Subcutaneous adipose tissue (tissue), 4 donors: Measurements from ENCODE around the gene PLA2G12A. TPM values are rescaled to one million over a fixed set of nuclear protein-coding genes. Genes with fewer than 3 reads are reported as not detected.

ENCODE experiments used
- total RNA-seq, 4 donors: library from RNA; depleted of rRNA; stranded (reverse); fragments of >200 nt; gene quantifications; one replicate each; pipeline ENCODE4 v1.1.0, GENCODE V29; 2016
- TF ChIP-seq, protein P1 (sequence below): fragments of 450-650 bp; IDR thresholded peaks from one replicate; pipeline ENCODE4 v1.5.1; 2016; ENCODE audit warnings: low read depth, mild to moderate bottlenecking, control low read depth, antibody characterized with exemption, moderate library complexity

The PLA2G12A gene
- total RNA-seq, 4 donors from 2014 or later = 19.0 to 48.9 (median 24.6) TPM

DNA sequence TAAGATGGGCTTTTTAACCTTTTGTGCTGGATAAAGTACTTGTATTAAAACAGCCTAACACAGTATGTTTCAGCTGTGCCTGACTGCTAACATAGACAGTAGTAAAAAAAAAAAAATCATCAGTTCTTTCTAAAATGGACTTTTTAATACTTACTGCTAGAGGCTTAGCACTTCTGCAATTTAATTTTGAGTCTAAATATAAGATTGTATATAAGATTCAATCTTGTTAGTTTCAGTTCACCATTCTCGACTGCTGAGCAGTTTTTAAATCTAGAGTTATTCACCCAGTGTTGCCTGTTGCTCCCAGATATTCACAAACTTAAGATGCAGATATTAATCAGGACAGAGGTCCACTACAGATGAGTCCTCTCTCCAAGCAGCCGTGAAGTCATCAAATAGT, 6.8 kb downstream of the PLA2G12A start:
- TF ChIP-seq, protein P1, sequence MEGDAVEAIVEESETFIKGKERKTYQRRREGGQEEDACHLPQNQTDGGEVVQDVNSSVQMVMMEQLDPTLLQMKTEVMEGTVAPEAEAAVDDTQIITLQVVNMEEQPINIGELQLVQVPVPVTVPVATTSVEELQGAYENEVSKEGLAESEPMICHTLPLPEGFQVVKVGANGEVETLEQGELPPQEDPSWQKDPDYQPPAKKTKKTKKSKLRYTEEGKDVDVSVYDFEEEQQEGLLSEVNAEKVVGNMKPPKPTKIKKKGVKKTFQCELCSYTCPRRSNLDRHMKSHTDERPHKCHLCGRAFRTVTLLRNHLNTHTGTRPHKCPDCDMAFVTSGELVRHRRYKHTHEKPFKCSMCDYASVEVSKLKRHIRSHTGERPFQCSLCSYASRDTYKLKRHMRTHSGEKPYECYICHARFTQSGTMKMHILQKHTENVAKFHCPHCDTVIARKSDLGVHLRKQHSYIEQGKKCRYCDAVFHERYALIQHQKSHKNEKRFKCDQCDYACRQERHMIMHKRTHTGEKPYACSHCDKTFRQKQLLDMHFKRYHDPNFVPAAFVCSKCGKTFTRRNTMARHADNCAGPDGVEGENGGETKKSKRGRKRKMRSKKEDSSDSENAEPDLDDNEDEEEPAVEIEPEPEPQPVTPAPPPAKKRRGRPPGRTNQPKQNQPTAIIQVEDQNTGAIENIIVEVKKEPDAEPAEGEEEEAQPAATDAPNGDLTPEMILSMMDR = no peak

DNA sequence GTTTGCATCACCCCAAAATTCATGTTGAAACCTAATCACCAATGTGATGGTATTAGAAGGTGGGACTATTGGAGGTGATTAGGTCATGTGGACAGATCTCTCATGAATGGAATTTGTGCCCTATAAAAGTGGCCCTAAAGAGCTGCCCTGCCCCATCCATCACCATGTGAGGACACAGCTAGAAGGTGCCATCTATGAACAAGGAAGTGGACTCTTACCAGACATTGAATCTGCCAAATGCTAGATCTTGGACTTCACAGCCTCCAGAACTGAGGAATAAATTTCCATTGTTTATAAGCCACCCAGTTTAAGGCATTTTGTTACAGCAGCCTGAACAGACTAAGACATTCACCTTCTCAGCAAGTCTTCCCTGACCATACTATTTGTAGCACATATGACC, 7.5 kb downstream of the PLA2G12A start:
- TF ChIP-seq, protein P1 = no peak

DNA sequence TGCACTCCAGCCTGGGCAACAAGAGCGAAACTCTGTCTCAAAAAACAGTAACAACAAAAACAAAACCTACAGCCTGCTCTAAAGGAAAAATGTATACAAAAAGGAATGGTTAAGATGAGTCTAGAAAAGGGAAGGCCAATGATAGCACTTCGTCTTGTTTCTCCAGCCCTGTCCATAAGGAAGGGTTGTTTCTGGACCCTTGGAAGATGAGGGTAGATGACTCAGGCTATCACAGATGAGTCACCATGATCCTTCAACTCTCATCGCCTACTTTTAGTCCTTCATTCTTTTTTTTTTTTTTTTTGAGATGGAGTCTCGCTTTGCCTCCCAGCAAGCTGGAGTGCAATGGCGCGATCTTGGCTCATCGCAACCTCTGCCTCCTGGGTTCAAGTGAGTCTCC, 8.8 kb downstream of the PLA2G12A start:
- TF ChIP-seq, protein P1 = no peak

DNA sequence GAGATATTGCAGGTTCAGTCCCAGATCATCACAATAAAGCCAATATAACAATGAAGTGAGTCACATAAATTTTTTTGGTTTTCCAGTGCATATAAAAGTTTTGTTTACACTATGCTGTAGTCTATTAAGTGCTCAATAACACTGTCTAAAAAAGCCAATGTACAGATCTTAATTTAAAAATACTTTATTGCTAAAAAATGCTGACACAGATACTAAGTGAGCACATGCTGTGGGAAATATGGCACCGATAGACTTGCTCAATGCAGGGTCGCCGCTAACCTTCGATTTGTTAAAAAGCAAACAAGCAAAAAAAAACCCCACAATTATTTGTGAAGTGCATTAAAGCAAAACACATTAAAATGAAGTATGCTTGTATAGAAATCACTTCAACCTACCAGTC, 10.3 kb downstream of the PLA2G12A start:
- TF ChIP-seq, protein P1 = no peak

DNA sequence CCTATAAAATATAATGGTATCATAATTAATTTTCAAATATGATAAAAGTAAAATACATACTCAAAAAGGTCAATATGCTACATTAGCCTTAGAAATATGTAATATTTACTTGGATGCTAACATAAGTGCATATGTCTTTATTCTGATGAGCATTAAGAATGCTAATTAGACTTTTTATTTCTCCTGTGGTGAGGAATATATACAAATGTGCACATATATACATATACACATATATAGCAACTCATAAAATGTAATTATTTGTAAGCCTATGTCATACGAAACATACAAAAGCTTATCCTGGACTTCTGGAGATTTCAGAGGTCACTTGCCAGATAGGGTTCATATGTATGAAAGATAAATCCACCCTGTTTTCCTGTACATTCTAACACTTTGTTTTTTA, 11.1 kb downstream of the PLA2G12A start:
- TF ChIP-seq, protein P1 = no peak

DNA sequence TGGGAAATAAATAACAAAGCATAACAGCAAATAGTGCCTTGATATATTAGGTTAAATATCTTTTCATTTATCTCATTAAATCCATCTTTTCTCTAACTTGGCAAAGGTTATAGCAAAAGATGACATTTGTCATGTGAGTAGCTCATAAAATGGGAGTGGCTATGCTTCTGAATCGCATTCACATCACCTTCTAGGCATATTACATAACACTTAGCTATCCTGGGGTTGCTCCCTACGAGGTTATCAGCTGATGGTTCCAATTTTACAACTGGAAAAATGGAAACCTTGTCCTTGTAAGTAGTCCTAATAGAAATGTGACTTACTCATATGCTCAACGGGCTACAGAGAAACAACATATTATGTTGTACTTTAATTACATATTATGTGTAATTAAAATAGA, 16.4 kb downstream of the PLA2G12A start:
- TF ChIP-seq, protein P1 = no peak

DNA sequence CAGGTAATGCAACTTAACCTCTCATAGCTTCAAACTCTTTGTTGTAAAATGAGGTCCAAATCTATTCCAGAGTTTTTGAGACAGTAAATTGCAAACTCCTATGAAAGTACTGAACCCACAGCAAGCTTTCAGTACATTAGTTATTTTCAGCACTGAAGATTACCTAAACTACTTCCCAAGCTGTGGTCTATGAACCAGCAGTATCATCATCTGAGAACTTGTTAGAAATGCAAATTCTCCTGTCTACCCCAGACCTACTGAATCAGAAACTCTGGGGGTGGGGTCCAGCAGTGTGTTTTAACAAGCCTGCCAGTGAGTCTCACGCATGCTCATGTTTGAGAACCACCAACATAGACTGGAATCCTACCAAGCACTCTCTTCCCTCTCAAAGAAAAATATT, 20.9 kb downstream of the PLA2G12A start:
- TF ChIP-seq, protein P1 = no peak
